Ectodermal cell (in vitro differentiated cells): ENCODE measurements around the gene CEP164.

Source experiments
- H3K27ac ChIP-seq: 2 replicates; pipeline ENCODE4 v1.7.0; 2013; ENCODE audit warnings: mild to moderate bottlenecking, low read depth, low read length; ENCODE audit not compliant: insufficient read depth, poor library complexity, severe bottlenecking
- H3K27me3 ChIP-seq: 2 replicates; pipeline ENCODE4 v1.7.0; 2013; ENCODE audit warnings: mild to moderate bottlenecking, low read length; ENCODE audit not compliant: insufficient read depth, control insufficient read depth, poor library complexity, severe bottlenecking
- H3K36me3 ChIP-seq: one replicate; pipeline ENCODE4 v1.7.0; 2013; ENCODE audit warnings: low read length; ENCODE audit not compliant: control insufficient read depth, insufficient read depth
- H3K4me1 ChIP-seq: one replicate; pipeline ENCODE4 v1.7.0; 2013; ENCODE audit warnings: low read length; ENCODE audit not compliant: control insufficient read depth, insufficient read depth
- H3K4me3 ChIP-seq: 2 replicates; pipeline ENCODE4 v1.7.0; 2013; ENCODE audit warnings: low read depth, low read length, control low read depth; ENCODE audit not compliant: insufficient read depth
- H3K9me3 ChIP-seq: 2 replicates; pipeline ENCODE4 v1.7.0; 2013; ENCODE audit warnings: mild to moderate bottlenecking, low read length, moderate library complexity; ENCODE audit not compliant: control insufficient read depth
- WGBS, 2 experiments: methylation state at CpG; one replicate each; pipeline ENCODE4 v1.1.7; 2013; ENCODE audit warnings: missing lambda C conversion rate in 2 of 2; 5-methylcytosine and 5-hydroxymethylcytosine counted together

Gene CEP164

DNA sequence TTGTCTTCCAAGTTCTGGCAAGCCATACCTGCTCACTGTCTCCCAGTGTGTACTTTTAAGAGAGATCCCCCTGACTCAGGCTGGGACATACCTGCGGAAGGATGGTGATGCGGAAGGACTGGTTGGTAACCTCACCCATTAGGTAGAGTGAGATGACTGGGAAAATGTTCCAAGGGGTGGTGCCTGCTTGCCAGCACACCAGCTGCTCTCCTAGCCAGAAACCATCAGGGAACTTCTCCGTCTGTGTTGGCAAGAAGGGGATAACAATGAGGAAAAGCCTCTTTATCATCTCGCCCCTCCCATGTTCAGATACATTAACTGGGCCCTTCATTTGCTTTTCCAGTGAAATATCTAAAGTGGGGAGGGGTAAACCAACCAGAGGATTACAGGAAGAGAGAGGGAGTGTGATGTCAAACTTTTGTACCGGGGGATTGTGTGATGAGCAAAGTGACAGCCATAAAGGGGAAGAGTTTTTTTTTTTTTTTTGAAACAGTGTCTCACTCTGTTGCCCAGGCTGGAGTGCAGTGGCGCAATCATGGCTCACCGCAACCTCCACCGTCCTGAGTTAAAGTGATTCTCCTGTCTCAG is 36.8 kb upstream of the CEP164 start, which contains the start of gene BACE1-AS:
Gene BACE1-AS, plus strand, starts transcription at position 538 of the 588 bp plus-strand sequence.
- WGBS, 2 experiments, result 93% methylated on average over 8 of the region's 8 CpGs
- Histone ChIP-seq H3K27ac (no peak within 1 kb of the TSS), H3K4me1 (no peaks in the 10 kb centered on the region), H3K36me3 (peaks cover 27% of the 10 kb centered on the region), H3K4me3 (no peak within 1 kb of the TSS), H3K9me3 (no peaks in the 10 kb centered on the region), H3K27me3 (no peaks in the 10 kb centered on the region)

GRCh38 chr11:117292616-117293015 is 35.0 kb upstream of the CEP164 start:
- Histone ChIP-seq H3K9me3 (no peaks in the 10 kb centered on the region), H3K27me3 (no peaks in the 10 kb centered on the region), H3K4me3 (no peak overlapping the region), H3K36me3 (peaks cover 26% of the 10 kb centered on the region), H3K27ac (no peak overlapping the region), H3K4me1 (no peaks in the 10 kb centered on the region)
- WGBS, 2 experiments, result 90 to 94% methylated on average over 2 of the region's 2 CpGs

DNA sequence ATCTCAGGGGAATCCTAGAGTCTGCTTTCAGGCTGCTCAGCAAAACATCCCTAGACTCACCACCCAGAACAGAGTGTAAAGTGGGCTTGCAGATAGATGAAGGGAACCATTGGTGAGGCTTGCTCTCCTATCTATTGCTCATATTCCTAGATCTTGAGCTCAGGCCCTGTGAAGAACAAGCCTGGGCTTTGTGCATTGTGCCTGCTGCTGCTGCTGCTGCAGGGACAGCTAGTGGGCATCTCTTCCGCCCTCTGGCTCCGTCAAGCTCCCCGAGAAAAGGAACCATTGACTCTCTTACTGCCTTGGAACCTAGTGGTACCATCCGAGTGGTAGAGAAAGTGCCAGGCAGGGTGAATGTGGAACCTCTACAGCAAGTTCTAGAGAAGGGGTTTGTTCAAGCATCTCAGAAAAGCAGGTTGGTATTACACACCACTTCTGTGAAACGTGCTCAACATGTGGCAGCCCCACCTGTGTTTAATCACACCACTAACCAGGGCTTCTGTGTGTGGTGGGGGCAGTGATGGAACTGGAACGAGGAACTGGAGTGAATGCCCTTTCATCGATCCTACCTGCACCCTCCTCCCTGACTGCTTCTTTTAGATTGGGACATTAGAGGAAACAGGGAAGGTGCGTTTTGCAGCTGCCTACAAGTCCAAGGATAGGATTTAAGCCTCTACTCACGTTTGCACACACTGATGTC is 32.1 kb upstream of the CEP164 start:
- peaks cover 3% of the 10 kb centered on the region for H3K36me3 ChIP-seq
- WGBS, 2 experiments, result 93 to 96% methylated on average over 8 to 9 of the region's 9 CpGs
- H3K4me1 ChIP-seq, result peaks cover 19% of the 10 kb centered on the region
- H3K9me3 ChIP-seq, result no peaks in the 10 kb centered on the region
- H3K4me3 ChIP-seq, result no peak overlapping the region
- H3K27ac ChIP-seq, result no peak overlapping the region
- H3K27me3 ChIP-seq, result no peaks in the 10 kb centered on the region

- H3K27ac ChIP-seq, result no peak overlapping the region
- H3K4me3 ChIP-seq, result no peak overlapping the region
- no peaks in the 10 kb centered on the region for H3K9me3 ChIP-seq
- peaks cover 3% of the 10 kb centered on the region for H3K36me3 ChIP-seq
- H3K4me1 ChIP-seq, result peaks cover 22% of the 10 kb centered on the region
- WGBS, 2 experiments, result 92 to 94% methylated on average over 6 of the region's 6 CpGs
- H3K27me3 ChIP-seq, result no peaks in the 10 kb centered on the region
Observed at GRCh38 chr11:117296881-117297280, 30.8 kb upstream of the CEP164 start.

DNA sequence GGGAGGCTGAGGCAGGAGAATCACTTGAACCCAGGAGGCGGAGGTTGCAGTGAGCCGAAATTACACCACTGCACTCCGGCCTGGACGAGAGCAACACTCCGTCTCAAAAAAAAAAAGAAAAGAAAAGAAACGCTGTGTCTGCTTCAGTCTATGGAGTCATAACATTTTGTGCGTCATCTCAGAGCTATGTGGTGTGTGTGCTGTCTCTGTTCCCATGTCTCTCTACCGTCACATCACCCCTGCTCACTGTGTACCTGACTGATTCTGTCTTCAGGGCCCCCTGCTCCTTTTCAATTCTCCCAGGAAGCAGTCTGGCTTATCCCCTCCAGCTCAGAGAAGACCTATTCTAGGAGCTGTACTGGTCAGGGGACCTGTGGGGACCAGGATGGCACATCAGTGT is 29.5 kb upstream of the CEP164 start:
- Histone ChIP-seq H3K27ac (no peak overlapping the region), H3K27me3 (no peaks in the 10 kb centered on the region), H3K9me3 (no peaks in the 10 kb centered on the region), H3K4me1 (peaks cover 22% of the 10 kb centered on the region), H3K4me3 (no peak overlapping the region), H3K36me3 (no peaks in the 10 kb centered on the region)
- WGBS, 2 experiments, result 96 to 97% methylated on average over 8 of the region's 8 CpGs

- no peak overlapping the region for H3K4me3 ChIP-seq
- WGBS, 2 experiments, result 45 to 47% methylated on average over 12 of the region's 12 CpGs
- H3K27me3 ChIP-seq, result no peaks in the 10 kb centered on the region
- H3K4me1 ChIP-seq, result peaks cover 22% of the 10 kb centered on the region
- H3K9me3 ChIP-seq, result no peaks in the 10 kb centered on the region
- H3K36me3 ChIP-seq, result no peaks in the 10 kb centered on the region
- H3K27ac ChIP-seq, result peak overlapping the region; percentile 69
Observed at GRCh38 chr11:117299351-117300282, 28.0 kb upstream of the CEP164 start.

- Histone ChIP-seq H3K27me3 (no peaks in the 10 kb centered on the region), H3K4me3 (no peak overlapping the region)
Observed at GRCh38 chr11:117300283-117300663, 27.4 kb upstream of the CEP164 start.

GRCh38 chr11:117300773-117301172 is 26.9 kb upstream of the CEP164 start:
- peaks cover 22% of the 10 kb centered on the region for H3K4me1 ChIP-seq
- 87 to 89% methylated on average over 5 of the region's 5 CpGs for WGBS, 2 experiments
- H3K27ac ChIP-seq, result peak overlapping the region; percentile 69
- no peaks in the 10 kb centered on the region for H3K9me3 ChIP-seq
- no peaks in the 10 kb centered on the region for H3K36me3 ChIP-seq
- no peak overlapping the region for H3K4me3 ChIP-seq
- no peaks in the 10 kb centered on the region for H3K27me3 ChIP-seq

More at GRCh38 chr11:117300283-117300663, 27.4 kb upstream of the CEP164 start:
- H3K4me1 ChIP-seq, result peaks cover 22% of the 10 kb centered on the region
- 36 to 38% methylated on average over 17 of the region's 17 CpGs for WGBS, 2 experiments
- no peaks in the 10 kb centered on the region for H3K9me3 ChIP-seq
- H3K27ac ChIP-seq, result peak overlapping the region; percentile 69
- no peaks in the 10 kb centered on the region for H3K36me3 ChIP-seq

GRCh38 chr11:117302228-117302627 is 25.4 kb upstream of the CEP164 start:
- Histone ChIP-seq H3K9me3 (no peaks in the 10 kb centered on the region), H3K36me3 (no peaks in the 10 kb centered on the region), H3K4me1 (peaks cover 22% of the 10 kb centered on the region), H3K4me3 (no peak overlapping the region), H3K27ac (no peak overlapping the region), H3K27me3 (no peaks in the 10 kb centered on the region)
- 85 to 88% methylated on average over 7 of the region's 7 CpGs for WGBS, 2 experiments

DNA sequence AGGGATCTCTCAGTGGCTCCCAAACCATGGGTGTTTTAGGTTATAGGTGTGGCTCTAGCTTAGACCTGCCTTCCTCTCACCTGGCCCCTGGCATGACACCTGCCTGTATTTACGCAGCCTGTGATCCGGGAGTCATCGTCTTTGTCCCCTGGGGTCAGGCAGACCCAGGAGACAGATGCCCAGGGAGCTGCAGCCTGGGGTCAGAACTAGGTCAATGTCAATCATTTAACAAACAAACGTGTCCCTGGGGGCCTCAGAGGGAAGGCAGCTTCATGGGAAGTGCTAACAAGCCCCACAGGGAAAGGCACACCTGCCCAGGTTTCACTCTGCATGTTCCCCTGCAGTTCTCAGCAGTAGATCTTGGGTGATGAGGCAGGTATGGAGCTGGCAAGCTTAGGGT is 24.6 kb upstream of the CEP164 start:
- Histone ChIP-seq H3K36me3 (no peaks in the 10 kb centered on the region), H3K4me3 (no peak overlapping the region), H3K27ac (no peak overlapping the region), H3K27me3 (no peaks in the 10 kb centered on the region), H3K4me1 (peaks cover 22% of the 10 kb centered on the region), H3K9me3 (no peaks in the 10 kb centered on the region)
- WGBS, 2 experiments, result 74 to 76% methylated on average over 4 of the region's 4 CpGs
